Fibroblast of mammary gland (primary cell): ENCODE data around the gene P3H1.
A peak's percentile ranks its signal among the peaks of the same experiment; 100 is the strongest.

ENCODE experiments used
- DNase-seq: peaks from one replicate; pipeline ENCODE4 v3.0.0-alpha.2; 2010; ENCODE audit warnings: low read depth
- H3K4me3 ChIP-seq: 2 replicates; pipeline ENCODE4 v1.5.1; 2011; ENCODE audit warnings: low read depth, mild to moderate bottlenecking, low read length, moderate library complexity; ENCODE audit not compliant: control insufficient read depth
- TF ChIP-seq, protein P1 (sequence below): conservative IDR thresholded peaks from 2 replicates; pipeline ENCODE4 v1.5.1; 2011; ENCODE audit warnings: low read depth, low read length, inconsistent platforms; ENCODE audit not compliant: control insufficient read depth, insufficient read depth

Gene P3H1

DNA sequence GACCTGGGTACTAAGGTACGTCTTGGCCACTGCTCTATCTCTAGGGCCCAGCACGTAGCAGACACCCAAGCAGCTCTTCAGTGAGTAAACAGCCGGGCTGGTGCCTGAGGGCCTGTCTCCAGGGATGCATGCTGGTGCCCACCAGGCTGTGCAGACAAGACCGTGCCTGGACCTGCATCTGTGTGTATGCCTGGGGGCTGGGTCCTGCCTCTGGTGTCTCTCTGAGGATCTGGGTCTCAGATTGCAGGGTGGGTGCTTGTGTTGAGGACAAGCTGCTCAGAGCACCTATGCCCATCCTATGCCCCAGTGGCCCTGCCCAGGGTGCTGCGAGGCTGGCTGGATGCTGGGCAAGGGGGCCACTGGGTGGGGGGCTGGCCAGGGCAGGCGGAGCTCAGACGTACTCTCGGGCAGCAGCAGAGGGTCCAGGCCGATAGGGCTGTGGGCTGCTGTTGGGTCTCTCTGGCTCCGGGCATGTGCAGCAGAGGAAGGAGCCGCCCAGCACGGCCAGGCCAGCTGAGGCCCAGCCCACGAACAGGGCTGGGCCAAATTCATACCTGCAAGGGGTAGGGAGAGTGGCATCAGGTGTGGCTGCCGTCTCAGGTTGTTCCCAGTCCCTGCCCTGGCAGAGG is 31.2 kb downstream of the P3H1 start:
- TF ChIP-seq, protein P1, sequence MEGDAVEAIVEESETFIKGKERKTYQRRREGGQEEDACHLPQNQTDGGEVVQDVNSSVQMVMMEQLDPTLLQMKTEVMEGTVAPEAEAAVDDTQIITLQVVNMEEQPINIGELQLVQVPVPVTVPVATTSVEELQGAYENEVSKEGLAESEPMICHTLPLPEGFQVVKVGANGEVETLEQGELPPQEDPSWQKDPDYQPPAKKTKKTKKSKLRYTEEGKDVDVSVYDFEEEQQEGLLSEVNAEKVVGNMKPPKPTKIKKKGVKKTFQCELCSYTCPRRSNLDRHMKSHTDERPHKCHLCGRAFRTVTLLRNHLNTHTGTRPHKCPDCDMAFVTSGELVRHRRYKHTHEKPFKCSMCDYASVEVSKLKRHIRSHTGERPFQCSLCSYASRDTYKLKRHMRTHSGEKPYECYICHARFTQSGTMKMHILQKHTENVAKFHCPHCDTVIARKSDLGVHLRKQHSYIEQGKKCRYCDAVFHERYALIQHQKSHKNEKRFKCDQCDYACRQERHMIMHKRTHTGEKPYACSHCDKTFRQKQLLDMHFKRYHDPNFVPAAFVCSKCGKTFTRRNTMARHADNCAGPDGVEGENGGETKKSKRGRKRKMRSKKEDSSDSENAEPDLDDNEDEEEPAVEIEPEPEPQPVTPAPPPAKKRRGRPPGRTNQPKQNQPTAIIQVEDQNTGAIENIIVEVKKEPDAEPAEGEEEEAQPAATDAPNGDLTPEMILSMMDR, result no peak
- no peak for DNase-seq
- no peak overlapping the region for H3K4me3 ChIP-seq

DNA sequence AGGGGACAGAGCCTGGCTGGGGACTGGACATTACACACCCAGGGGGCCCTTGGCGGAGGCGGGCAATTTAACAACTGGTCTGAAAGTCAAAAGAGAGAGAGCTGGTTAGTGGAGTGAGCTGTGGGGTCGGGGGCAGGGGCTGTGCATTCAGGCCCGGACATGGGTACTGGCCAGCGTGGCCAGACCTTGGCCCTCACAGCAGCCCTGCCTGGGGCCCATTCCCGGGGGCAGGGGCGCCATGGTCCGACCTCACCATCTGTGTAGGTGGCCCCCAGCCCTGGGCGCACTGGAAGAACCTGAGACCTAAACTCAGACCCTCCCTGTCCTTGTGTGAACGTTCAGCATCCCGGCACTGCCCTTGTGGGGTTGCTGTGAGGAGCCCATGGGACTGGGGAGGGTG is 31.8 kb downstream of the P3H1 start:
- TF ChIP-seq, protein P1, result no peak
- no peak overlapping the region for H3K4me3 ChIP-seq
- DNase-seq, result no peak

DNA sequence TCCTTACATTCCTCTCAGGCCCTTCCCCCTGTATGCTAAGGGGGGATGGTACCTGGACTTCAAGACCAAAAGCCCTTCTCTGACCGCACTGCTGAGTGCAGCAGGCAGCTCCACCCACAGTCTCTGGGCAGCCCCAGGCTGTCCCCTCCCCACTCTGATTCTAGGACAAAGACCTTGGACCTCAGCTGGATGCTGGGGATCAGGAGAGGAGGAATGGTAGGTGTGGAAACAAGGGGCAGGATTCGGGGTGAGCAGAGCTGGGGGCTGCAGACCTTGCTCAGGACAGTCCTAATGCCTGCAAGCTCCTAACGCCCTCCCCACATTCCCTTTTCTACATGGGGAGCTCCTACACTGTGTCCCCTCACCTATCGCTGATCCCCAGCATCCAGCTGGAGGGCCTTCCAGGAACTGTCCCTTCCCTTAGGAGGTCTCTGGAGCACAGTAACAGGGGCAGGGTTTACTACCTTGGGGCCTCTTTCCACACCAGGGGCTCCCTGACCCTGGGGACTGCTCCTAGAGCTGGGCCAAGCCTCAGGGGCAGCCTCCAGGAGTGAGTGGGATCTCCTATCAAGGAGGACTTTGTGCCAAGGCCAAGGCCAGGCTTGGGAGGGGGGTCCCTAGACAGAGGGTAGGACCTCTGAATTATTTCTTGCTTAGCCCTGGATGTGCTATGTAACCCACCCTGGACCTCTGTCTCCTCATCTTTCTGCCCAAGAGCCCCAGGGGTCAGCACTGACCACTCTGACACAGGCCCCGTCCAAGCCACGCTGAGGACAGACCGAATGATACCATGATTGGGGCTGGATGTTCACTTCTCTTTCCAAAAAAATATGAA is 32.4 kb downstream of the P3H1 start:
- TF ChIP-seq, protein P1, result no peak
- H3K4me3 ChIP-seq, result no peak overlapping the region
- DNase-seq, result no peak

DNA sequence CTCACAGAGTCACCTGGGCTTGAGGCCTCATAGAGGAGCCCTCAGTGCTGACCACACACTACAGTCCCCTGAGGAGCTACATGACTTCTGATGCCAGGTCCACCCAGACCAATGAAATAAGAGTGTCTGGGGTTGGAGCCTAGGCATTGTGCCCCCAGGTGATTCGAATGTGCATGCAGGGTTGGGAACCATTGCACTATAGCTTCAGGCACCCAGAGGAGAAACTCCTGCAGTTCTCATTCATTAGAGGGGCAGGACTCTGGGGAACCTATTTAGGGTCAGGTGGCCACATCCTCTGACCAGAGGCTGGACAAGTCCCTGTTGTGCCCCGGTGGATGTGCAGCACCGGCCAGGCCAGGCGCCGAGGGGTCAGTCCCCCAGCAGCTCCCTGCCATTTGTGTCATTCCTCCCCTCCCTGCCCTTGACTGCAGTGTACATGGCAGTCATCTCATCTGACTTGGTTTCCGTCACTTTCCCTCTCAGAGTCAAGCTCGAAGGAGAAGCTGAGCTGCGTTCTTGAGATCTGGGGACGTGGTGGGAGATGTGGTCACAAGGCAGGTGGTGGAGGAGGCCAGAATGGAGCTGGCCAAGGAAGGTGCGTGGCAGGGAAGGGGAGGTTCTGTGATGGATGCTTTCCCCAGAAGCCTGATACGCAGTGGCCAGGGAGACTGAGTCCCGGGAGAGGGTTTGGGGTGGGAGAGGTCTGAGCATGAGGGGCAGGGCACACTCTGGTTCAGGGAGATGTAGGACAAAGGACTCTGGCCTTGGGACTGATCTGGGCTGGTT is 33.2 kb downstream of the P3H1 start:
- no peak for DNase-seq
- H3K4me3 ChIP-seq, result no peak overlapping the region
- TF ChIP-seq, protein P1, result no peak

DNA sequence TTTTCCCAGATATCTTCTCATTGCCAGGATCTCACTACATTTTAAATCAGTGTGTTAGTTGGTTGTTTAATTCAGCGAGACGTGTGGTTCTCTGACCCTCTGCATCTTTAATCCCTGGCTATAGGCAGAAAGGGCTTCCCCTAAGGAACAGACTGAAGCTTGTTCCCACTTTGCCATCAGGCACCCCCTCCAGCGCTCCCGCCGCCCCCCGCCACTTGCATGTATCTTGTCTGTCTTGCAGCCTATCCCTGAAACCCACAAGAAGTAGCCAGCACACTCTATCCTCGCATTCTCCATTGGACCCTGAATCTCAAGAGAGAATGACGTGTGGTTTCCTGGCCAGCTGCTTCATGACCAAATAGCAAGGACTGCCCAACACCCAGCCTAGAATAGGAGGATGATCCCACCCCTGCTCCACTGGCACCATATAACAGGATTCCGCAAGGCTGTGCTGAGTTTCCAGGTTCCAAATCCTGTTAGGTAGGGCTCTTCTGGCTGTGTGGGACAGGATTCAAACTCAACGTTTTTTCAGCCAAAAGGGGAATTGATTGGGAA is 34.6 kb downstream of the P3H1 start:
- no peak overlapping the region for H3K4me3 ChIP-seq
- DNase-seq, result peak; percentile 77
- TF ChIP-seq, protein P1, result no peak

DNA sequence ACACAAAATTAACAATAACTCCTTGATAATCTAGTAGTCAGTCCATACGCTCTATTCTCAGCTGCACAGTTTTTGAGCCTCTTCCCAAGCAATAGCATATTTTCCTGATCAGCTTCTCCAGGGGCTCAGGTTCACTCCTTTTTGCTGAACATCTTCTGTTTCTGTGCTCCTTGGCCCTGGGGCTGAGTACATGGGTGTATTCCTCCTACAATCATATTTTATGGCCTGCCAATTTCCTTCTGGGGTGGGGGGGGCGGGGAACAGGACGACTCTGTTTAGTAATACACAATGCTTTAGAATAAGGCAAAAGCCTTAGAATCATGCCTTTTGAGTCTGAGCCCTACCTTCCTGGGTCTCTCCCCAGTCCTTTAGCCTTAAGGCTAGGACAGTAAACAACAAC is 35.2 kb downstream of the P3H1 start:
- H3K4me3 ChIP-seq, result no peak overlapping the region
- TF ChIP-seq, protein P1, result no peak
- no peak for DNase-seq
